Activated T-helper 17 cell treated with anti-CD3 and anti-CD28 coated beads, Interleukin-2, amount 50 U/mL, for 72 hours (primary cell): Measurements from ENCODE around the gene GRID1. TPM values are rescaled to one million over a fixed set of nuclear protein-coding genes. Genes with fewer than 3 reads are reported as not detected.

ENCODE experiments used
- ATAC-seq: fragments of 150-1000 bp; cut with Tn5 transposase; replicated peaks from 2 replicates; pipeline ENCODE4 v1.10.0; 2021; ENCODE audit warnings: mild to moderate bottlenecking, moderate library complexity
- H3K27ac Mint-ChIP-seq: one replicate; pipeline ENCODE4 v1.8.0; 2022; ENCODE audit warnings: mixed read lengths
- H3K27me3 Mint-ChIP-seq: one replicate; pipeline ENCODE4 v1.8.0; 2022; ENCODE audit warnings: mixed read lengths
- H3K36me3 Mint-ChIP-seq: one replicate; pipeline ENCODE4 v1.8.0; 2022; ENCODE audit warnings: low read depth, mild to moderate bottlenecking, mixed read lengths
- H3K4me1 Mint-ChIP-seq: one replicate; pipeline ENCODE4 v1.8.0; 2022; ENCODE audit warnings: mixed read lengths
- H3K4me3 Mint-ChIP-seq: one replicate; pipeline ENCODE4 v1.8.0; 2022; ENCODE audit warnings: mild to moderate bottlenecking, mixed read lengths
- H3K9me3 Mint-ChIP-seq: one replicate; pipeline ENCODE4 v1.8.0; 2022; ENCODE audit warnings: mixed read lengths
- total RNA-seq, 2 donors: library from RNA; stranded (reverse); gene quantifications; one replicate each; pipeline ENCODE4 v1.2.3, GENCODE V29; 2022

GRID1 gene
- total RNA-seq, 2 donors from 2014 or later: not detected

DNA sequence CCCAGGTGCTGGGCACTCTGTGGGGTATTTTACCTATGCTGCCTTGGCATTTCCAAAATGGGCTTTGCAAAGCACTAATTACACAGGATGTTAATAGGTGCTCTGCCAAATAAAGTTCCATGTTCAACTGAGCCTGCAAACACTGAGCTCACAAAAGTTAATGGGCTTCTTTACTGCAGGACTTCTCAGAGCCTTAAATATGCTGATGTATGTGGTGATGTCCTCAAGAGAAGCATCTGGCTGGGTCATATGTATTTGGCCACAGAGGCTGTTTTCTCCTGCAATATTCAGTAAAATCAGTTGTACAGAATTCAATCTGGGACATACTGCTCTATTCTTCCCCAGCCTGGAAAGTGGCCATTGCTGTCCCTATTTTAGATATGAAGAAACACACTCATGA, 31.3 kb downstream of the GRID1 start:
- Mint-ChIP-seq H3K36me3 (no peaks in the 10 kb centered on the region), H3K27ac (no peak overlapping the region), H3K4me1 (no peaks in the 10 kb centered on the region), H3K4me3 (no peak overlapping the region), H3K27me3 (peaks cover 8% of the 10 kb centered on the region), H3K9me3 (no peaks in the 10 kb centered on the region)
- ATAC-seq: no peak

- Mint-ChIP-seq H3K4me1 (no peaks in the 10 kb centered on the region), H3K9me3 (no peaks in the 10 kb centered on the region), H3K4me3 (no peak overlapping the region), H3K27ac (no peak overlapping the region), H3K27me3 (peaks cover 8% of the 10 kb centered on the region), H3K36me3 (no peaks in the 10 kb centered on the region)
- ATAC-seq: no peak
Observed at GRCh38 chr10:86334488-86335085, 32.0 kb downstream of the GRID1 start.

GRCh38 chr10:86333826-86334487, 32.6 kb downstream of the GRID1 start:
- H3K27ac Mint-ChIP-seq: no peak overlapping the region
- no peaks in the 10 kb centered on the region for H3K9me3 Mint-ChIP-seq
- no peaks in the 10 kb centered on the region for H3K4me1 Mint-ChIP-seq
- no peaks in the 10 kb centered on the region for H3K36me3 Mint-ChIP-seq
- no peak for ATAC-seq
- H3K4me3 Mint-ChIP-seq: no peak overlapping the region
- H3K27me3 Mint-ChIP-seq: peaks cover 8% of the 10 kb centered on the region

GRCh38 chr10:86331861-86332260, 34.7 kb downstream of the GRID1 start:
- no peaks in the 10 kb centered on the region for H3K9me3 Mint-ChIP-seq
- no peaks in the 10 kb centered on the region for H3K4me1 Mint-ChIP-seq
- H3K27me3 Mint-ChIP-seq: peaks cover 8% of the 10 kb centered on the region
- H3K36me3 Mint-ChIP-seq: no peaks in the 10 kb centered on the region
- H3K4me3 Mint-ChIP-seq: no peak overlapping the region
- H3K27ac Mint-ChIP-seq: no peak overlapping the region
- no peak for ATAC-seq

GRCh38 chr10:86330778-86331763, 35.5 kb downstream of the GRID1 start:
- no peaks in the 10 kb centered on the region for H3K36me3 Mint-ChIP-seq
- no peak for ATAC-seq
- no peaks in the 10 kb centered on the region for H3K9me3 Mint-ChIP-seq
- H3K27me3 Mint-ChIP-seq: peaks cover 8% of the 10 kb centered on the region
- H3K4me1 Mint-ChIP-seq: no peaks in the 10 kb centered on the region
- H3K4me3 Mint-ChIP-seq: no peak overlapping the region
- H3K27ac Mint-ChIP-seq: no peak overlapping the region

- Mint-ChIP-seq H3K27ac (no peak overlapping the region), H3K4me1 (no peaks in the 10 kb centered on the region), H3K27me3 (peaks cover 8% of the 10 kb centered on the region), H3K4me3 (no peak overlapping the region), H3K36me3 (no peaks in the 10 kb centered on the region), H3K9me3 (no peaks in the 10 kb centered on the region)
- ATAC-seq: no peak
Observed at GRCh38 chr10:86329896-86330680, 36.5 kb downstream of the GRID1 start.

DNA sequence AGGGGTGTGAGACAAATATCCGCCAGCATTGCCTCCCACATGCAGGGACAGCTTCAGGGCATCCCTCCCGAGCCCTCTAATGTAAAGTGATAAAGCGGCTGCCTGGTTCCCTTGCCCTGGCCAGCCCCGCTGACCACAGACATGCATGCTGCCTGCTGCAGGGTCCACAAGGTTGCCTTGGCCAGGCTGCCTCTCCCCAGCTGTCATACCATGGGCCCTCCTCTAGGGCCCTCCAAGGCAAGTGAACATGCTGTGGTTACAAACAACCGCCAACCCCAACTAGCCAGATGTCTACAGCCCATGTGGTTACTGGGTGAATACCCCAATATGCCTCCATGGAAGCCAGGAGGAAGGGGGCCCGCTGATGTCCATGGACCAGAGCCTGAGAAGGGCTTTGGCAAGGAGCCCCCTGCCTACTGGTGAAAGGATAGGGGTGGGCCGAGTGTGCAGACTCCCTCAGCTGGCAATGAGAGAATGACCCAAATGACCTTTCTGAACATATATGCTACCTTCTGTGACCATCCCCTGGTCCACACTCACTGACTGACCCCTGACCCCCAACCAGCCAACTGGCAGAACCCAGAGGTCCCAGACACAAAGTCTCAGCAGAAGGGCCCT, 37.4 kb downstream of the GRID1 start:
- no peak for ATAC-seq
- no peaks in the 10 kb centered on the region for H3K9me3 Mint-ChIP-seq
- no peak overlapping the region for H3K27ac Mint-ChIP-seq
- no peaks in the 10 kb centered on the region for H3K36me3 Mint-ChIP-seq
- no peaks in the 10 kb centered on the region for H3K4me1 Mint-ChIP-seq
- no peak overlapping the region for H3K4me3 Mint-ChIP-seq
- H3K27me3 Mint-ChIP-seq: peaks cover 8% of the 10 kb centered on the region

- Mint-ChIP-seq H3K27me3 (peaks cover 8% of the 10 kb centered on the region), H3K9me3 (no peaks in the 10 kb centered on the region), H3K27ac (no peak overlapping the region), H3K4me1 (no peaks in the 10 kb centered on the region), H3K4me3 (no peak overlapping the region), H3K36me3 (no peaks in the 10 kb centered on the region)
- no peak for ATAC-seq
Observed at GRCh38 chr10:86327954-86328725, 38.5 kb downstream of the GRID1 start.

DNA sequence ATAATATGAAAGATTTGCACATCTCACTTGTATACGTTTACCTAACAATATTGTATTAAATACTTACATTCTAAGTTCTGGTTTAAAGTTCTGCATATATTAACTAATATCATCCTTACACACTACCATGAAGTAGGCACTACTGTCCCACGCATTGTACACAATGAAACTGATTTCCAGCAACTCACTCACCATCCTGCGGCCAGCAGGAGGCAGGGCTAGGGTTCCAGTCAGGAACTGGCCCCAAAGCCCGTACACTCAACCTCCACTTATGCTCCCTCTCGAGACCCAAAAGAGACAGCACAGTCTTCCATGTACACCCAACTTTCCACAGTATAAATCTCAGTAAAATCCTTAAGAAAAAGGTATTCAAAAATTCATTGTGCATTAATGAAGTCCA, 41.4 kb downstream of the GRID1 start:
- no peak for ATAC-seq
- no peaks in the 10 kb centered on the region for H3K4me1 Mint-ChIP-seq
- no peaks in the 10 kb centered on the region for H3K36me3 Mint-ChIP-seq

DNA sequence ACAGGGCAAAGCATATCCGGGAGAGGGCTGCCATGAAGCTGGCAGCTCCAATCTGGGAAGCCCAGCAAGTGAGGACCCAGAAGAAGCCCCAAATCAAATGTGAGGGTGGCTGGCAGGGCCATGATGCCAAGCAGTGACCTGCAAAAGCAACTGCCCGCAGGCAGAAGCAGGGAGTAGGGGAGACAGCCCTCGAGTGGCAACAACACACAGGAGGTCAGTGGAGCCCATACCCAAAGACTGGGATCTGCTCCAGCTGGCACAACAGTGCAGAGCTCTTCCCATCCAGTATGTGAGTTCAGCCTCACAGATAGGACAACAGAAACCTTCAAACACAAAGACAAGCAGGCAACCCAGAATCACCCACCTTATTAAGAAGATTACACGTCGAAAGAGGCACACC, 45.0 kb downstream of the GRID1 start:
- Mint-ChIP-seq H3K36me3 (no peaks in the 10 kb centered on the region), H3K4me1 (no peaks in the 10 kb centered on the region), H3K9me3 (no peaks in the 10 kb centered on the region), H3K27me3 (peaks cover 20% of the 10 kb centered on the region), H3K27ac (no peak overlapping the region), H3K4me3 (no peak overlapping the region)
- no peak for ATAC-seq

More for the DNA sequence above, 41.4 kb downstream of the GRID1 start:
- H3K27ac Mint-ChIP-seq: no peak overlapping the region
- H3K27me3 Mint-ChIP-seq: peaks cover 10% of the 10 kb centered on the region
- no peak overlapping the region for H3K4me3 Mint-ChIP-seq
- H3K9me3 Mint-ChIP-seq: no peaks in the 10 kb centered on the region

GRCh38 chr10:86319676-86320075, 46.9 kb downstream of the GRID1 start:
- Mint-ChIP-seq H3K36me3 (no peaks in the 10 kb centered on the region), H3K27me3 (peaks cover 28% of the 10 kb centered on the region), H3K4me3 (no peak overlapping the region), H3K9me3 (no peaks in the 10 kb centered on the region), H3K4me1 (no peaks in the 10 kb centered on the region), H3K27ac (no peak overlapping the region)
- ATAC-seq: no peak

- ATAC-seq: no peak
- Mint-ChIP-seq H3K4me1 (no peaks in the 10 kb centered on the region), H3K36me3 (no peaks in the 10 kb centered on the region), H3K27ac (no peak overlapping the region), H3K4me3 (no peak overlapping the region), H3K9me3 (no peaks in the 10 kb centered on the region), H3K27me3 (peaks cover 28% of the 10 kb centered on the region)
Observed at GRCh38 chr10:86317949-86318725, 48.5 kb downstream of the GRID1 start.

- Mint-ChIP-seq H3K27ac (no peak overlapping the region), H3K36me3 (no peaks in the 10 kb centered on the region), H3K4me1 (no peaks in the 10 kb centered on the region), H3K4me3 (no peak overlapping the region), H3K9me3 (no peaks in the 10 kb centered on the region), H3K27me3 (peaks cover 34% of the 10 kb centered on the region)
- ATAC-seq: no peak
Observed at GRCh38 chr10:86316990-86317389, 49.6 kb downstream of the GRID1 start.
